SK-N-SH (cell line): ENCODE measurements around the gene CDH4. TPM values are rescaled to one million over a fixed set of nuclear protein-coding genes. Genes with fewer than 3 reads are reported as not detected.

Experiments used
- CTCF ChIA-PET: fragments of 300-600, 350-600 bp; formaldehyde crosslinking; extraction: SDS; loops from one replicate; lab custom pipeline; 2021; lab: Yijun Ruan, JAX
- POLR2A ChIA-PET: fragments of 350-600 bp; sonication (Branson Sonifier 250); formaldehyde crosslinking; extraction: SDS; loops from one replicate; lab custom pipeline; 2020; ENCODE audit warnings: antibody characterized with exemption, inconsistent platforms; lab: Yijun Ruan, JAX
- DNase-seq: peaks from one replicate; pipeline ENCODE4 v3.0.0; 2012
- H2AFZ ChIP-seq: fragments of 200-600 bp; sonication (generic); 2 replicates; pipeline ENCODE4 v1.8.1; 2016; ENCODE audit warnings: antibody characterized with exemption, mild to moderate bottlenecking, low read depth
- H3F3A ChIP-seq: fragments of 200-600 bp; sonication (generic); replicated peaks from 2 replicates; pipeline ENCODE3; 2016; ENCODE audit warnings: antibody characterized with exemption, mild to moderate bottlenecking; ENCODE audit not compliant: insufficient read depth
- H3K27ac ChIP-seq, 2 experiments: fragments of 200-500 bp in 1 of 2; fragments of 200-600 bp in 1 of 2; sonication (Bioruptor generic) in 1 of 2; sonication (generic), shearing (Covaris generic) in 1 of 2; 2 replicates each; pipeline versions ENCODE4 v1.5.1 to v1.6.1; 2014 to 2016; ENCODE audit warnings: low read depth in 2 of 2, inconsistent platforms in 1 of 2, low read length in 1 of 2, mild to moderate bottlenecking in 1 of 2, mixed read lengths in 1 of 2
- H3K27me3 ChIP-seq: fragments of 200-600 bp; sonication (generic), shearing (Covaris generic); 2 replicates; pipeline ENCODE4 v1.6.1; 2016; ENCODE audit warnings: mixed run types; ENCODE audit not compliant: insufficient read depth
- H3K36me3 ChIP-seq, 2 experiments: fragments of 200-500 bp in 1 of 2; fragments of 200-600 bp in 1 of 2; sonication (Bioruptor generic) in 1 of 2; sonication (generic) in 1 of 2; replicated peaks in 1 of 2; 2 replicates each; pipeline versions ENCODE3 to v1.5.1; 2014 to 2016; ENCODE audit warnings: low read length in 1 of 2, mild to moderate bottlenecking in 1 of 2; ENCODE audit not compliant: insufficient read depth in 2 of 2, control insufficient read depth in 1 of 2
- H3K4me1 ChIP-seq, 2 experiments: fragments of 200-500 bp in 1 of 2; fragments of 200-600 bp in 1 of 2; sonication (Bioruptor generic) in 1 of 2; sonication (generic), shearing (Covaris generic) in 1 of 2; 2 replicates each; pipeline versions ENCODE4 v1.5.1 to v1.6.1; 2014 to 2016; ENCODE audit warnings: low read depth in 1 of 2, low read length in 1 of 2, mixed run types in 1 of 2; ENCODE audit not compliant: insufficient read depth in 2 of 2, control insufficient read depth in 1 of 2
- H3K4me2 ChIP-seq: fragments of 200-600 bp; sonication (generic), shearing (Covaris generic); 2 replicates; pipeline ENCODE4 v1.6.1; 2017; ENCODE audit warnings: mixed run types
- H3K4me3 ChIP-seq, 2 experiments: fragments of 200-500 bp in 1 of 2; fragments of 200-600 bp in 1 of 2; sonication (Bioruptor generic) in 1 of 2; sonication (generic), shearing (Covaris generic) in 1 of 2; 2 replicates each; pipeline versions ENCODE4 v1.5.1 to v1.8.1; 2014 to 2016; ENCODE audit warnings: low read depth in 2 of 2, inconsistent platforms in 1 of 2, low read length in 1 of 2, mild to moderate bottlenecking in 1 of 2, mixed read lengths in 1 of 2, moderate library complexity in 1 of 2
- H3K79me2 ChIP-seq: fragments of 200-600 bp; sonication (generic); 2 replicates; pipeline ENCODE4 v1.8.1; 2017; ENCODE audit warnings: mild to moderate bottlenecking; ENCODE audit not compliant: insufficient read depth
- H3K9ac ChIP-seq: fragments of 200-600 bp; sonication (generic); 2 replicates; pipeline ENCODE4 v1.6.1; 2017; ENCODE audit warnings: mixed run types
- H3K9me2 ChIP-seq: fragments of 200-600 bp; sonication (generic); 2 replicates; pipeline ENCODE4 v1.6.1; 2017; ENCODE audit warnings: mixed run types
- H3K9me3 ChIP-seq: fragments of 200-600 bp; sonication (generic); 2 replicates; pipeline ENCODE4 v1.6.1; 2017; ENCODE audit warnings: mixed run types, mild to moderate bottlenecking, moderate library complexity
- H4K20me1 ChIP-seq: fragments of 200-600 bp; sonication (generic); 2 replicates; pipeline ENCODE4 v1.6.1; 2017; ENCODE audit warnings: mild to moderate bottlenecking, mixed run types; ENCODE audit not compliant: insufficient read depth
- EZH2phosphoT487 ChIP-seq: fragments of 200-600 bp; sonication (generic); IDR thresholded peaks from 2 replicates; pipeline ENCODE4 v1.6.1; 2017; ENCODE audit warnings: low read depth, mixed run types, mild to moderate bottlenecking, antibody characterized with exemption, moderate library complexity, borderline replicate concordance
- FOSL2 ChIP-seq: IDR thresholded peaks from 2 replicates; pipeline ENCODE4 v1.4.0; 2012; ENCODE audit warnings: low read depth, mild to moderate bottlenecking, moderate library complexity, borderline replicate concordance
- MXI1 ChIP-seq: IDR thresholded peaks from 2 replicates; pipeline ENCODE4 v1.6.1; 2012; ENCODE audit warnings: mild to moderate bottlenecking, low read depth, low read length, improper control_type of control experiment
- NFIC ChIP-seq: IDR thresholded peaks from 2 replicates; pipeline ENCODE4 v1.4.0; 2012; ENCODE audit warnings: borderline replicate concordance
- SMC3 ChIP-seq: IDR thresholded peaks from 2 replicates; pipeline ENCODE4 v1.6.1; 2012; ENCODE audit warnings: low read depth, low read length, improper control_type of control experiment
- TAF1 ChIP-seq: IDR thresholded peaks from 2 replicates; pipeline ENCODE4 v1.6.1; 2012; ENCODE audit warnings: low read depth, mild to moderate bottlenecking, low read length, moderate library complexity, borderline replicate concordance
- TEAD4 ChIP-seq: IDR thresholded peaks from 2 replicates; pipeline ENCODE4 v1.4.0; 2012; ENCODE audit warnings: mild to moderate bottlenecking, borderline replicate concordance; ENCODE audit not compliant: insufficient read depth
- WGBS: methylation state at CpG from one replicate; pipeline ENCODE4 v1.1.6; 2017; ENCODE audit warnings: low lambda C conversion rate; 5-methylcytosine and 5-hydroxymethylcytosine counted together
- polyA plus RNA-seq, 3 experiments: library from polyadenylated mRNA; depleted of rRNA; stranded (reverse); fragments of >200 nt; gene quantifications; 2 replicates each; pipeline ENCODE4 v1.2.3, GENCODE V29; 2012
- TF ChIP-seq, protein P1 (sequence below): IDR thresholded peaks from 2 replicates; pipeline ENCODE4; 2012
- TF ChIP-seq, protein P2 (sequence below): fragments of 150-350 bp; IDR thresholded peaks from 2 replicates; pipeline ENCODE4 v1.6.1; 2017; ENCODE audit warnings: antibody characterized with exemption, low read length, low read depth, borderline replicate concordance
- TF ChIP-seq, protein P3 (sequence below): IDR thresholded peaks from 2 replicates; pipeline ENCODE4 v1.4.0; 2012; ENCODE audit warnings: low read depth, borderline replicate concordance

CDH4 gene
- polyA plus RNA-seq, 1 of the 3 experiments (the other 2 are of a cell fraction): not detected

DNA sequence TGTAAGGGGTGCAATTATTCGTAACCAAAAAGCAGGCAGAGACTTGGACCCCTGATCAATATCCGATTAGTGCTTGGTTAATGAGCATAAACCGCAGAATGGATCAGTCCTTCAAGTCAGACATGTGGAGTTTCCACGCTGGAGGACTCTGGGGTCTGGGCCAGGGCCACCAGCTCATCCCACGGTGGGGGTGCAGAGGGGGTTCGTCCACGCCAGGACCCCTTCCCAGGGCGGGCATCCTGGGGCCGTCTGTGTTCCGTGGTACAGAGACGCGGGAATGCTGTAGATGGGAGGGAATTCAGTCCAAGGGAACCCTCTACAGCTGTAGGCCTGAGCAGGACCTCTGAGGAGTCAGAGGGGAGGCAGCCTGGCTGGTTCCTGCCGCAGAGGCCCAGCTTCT is 615.9 kb downstream of the CDH4 start (continued):
- TF ChIP-seq, protein P1, sequence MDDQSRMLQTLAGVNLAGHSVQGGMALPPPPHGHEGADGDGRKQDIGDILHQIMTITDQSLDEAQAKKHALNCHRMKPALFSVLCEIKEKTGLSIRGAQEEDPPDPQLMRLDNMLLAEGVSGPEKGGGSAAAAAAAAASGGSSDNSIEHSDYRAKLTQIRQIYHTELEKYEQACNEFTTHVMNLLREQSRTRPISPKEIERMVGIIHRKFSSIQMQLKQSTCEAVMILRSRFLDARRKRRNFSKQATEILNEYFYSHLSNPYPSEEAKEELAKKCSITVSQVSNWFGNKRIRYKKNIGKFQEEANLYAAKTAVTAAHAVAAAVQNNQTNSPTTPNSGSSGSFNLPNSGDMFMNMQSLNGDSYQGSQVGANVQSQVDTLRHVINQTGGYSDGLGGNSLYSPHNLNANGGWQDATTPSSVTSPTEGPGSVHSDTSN: no peak
- TF ChIP-seq TAF1: no peak
- TF ChIP-seq, all 33 proteins: peak for 0

DNA sequence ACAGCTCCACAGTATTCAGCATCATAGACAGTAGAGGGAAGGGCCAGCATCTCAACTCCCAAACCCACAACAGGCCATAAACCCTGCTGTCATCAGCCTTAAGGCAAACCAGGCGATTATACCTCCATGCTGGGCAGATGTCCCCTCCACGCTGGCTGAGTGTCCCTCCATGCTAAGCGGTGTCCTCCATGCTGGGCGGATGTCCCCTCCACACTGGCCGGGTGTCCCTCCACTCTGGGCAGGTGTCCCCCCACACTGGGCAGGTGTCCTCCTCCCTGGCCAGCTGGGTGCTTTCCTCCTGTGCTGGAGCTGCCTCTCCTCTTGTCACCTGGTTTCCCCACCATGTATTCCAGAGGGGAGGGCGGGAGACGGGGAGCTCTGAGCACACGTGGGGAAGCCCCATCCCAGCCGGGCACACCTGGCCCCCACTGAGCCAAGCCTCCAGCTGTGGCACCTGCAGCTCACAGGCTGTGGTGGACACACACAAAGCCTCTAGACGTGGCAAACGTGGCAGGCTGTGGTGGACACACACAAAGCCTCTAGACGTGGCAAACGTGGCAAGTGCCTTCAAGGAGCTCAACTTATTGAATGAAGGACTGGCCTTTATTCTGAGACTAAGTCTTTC is 616.5 kb downstream of the CDH4 start:
- Histone ChIP-seq H3K4me1 (no peaks in the 10 kb centered on the region), H3K9me3 (0 out of 2 replicates have a peak, but pooled peaks cover 4% of the 10 kb centered on the region), H3K27me3 (no peaks in the 10 kb centered on the region), H2AFZ (no peak overlapping the region), H3K79me2 (no peaks in the 10 kb centered on the region), H3K27ac (no peak overlapping the region), H3F3A (no peaks in the 10 kb centered on the region), H3K4me2 (no peak overlapping the region), H3K9ac (no peak overlapping the region), H3K9me2 (no peaks in the 10 kb centered on the region), H4K20me1 (no peaks in the 10 kb centered on the region), H3K36me3 (no peaks in the 10 kb centered on the region), H3K4me3 (no peak overlapping the region)
- CTCF ChIA-PET: interaction anchor here (1.1 to 2.2 kb wide), 2 partner anchors 18 to 28 kb away, joined by 6 read pairs; no protein-coding TSS in a partner anchor
- no peak for TF ChIP-seq EZH2phosphoT487
- TF ChIP-seq, protein P2, sequence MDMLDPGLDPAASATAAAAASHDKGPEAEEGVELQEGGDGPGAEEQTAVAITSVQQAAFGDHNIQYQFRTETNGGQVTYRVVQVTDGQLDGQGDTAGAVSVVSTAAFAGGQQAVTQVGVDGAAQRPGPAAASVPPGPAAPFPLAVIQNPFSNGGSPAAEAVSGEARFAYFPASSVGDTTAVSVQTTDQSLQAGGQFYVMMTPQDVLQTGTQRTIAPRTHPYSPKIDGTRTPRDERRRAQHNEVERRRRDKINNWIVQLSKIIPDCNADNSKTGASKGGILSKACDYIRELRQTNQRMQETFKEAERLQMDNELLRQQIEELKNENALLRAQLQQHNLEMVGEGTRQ: no peak
- TF ChIP-seq, protein P3, sequence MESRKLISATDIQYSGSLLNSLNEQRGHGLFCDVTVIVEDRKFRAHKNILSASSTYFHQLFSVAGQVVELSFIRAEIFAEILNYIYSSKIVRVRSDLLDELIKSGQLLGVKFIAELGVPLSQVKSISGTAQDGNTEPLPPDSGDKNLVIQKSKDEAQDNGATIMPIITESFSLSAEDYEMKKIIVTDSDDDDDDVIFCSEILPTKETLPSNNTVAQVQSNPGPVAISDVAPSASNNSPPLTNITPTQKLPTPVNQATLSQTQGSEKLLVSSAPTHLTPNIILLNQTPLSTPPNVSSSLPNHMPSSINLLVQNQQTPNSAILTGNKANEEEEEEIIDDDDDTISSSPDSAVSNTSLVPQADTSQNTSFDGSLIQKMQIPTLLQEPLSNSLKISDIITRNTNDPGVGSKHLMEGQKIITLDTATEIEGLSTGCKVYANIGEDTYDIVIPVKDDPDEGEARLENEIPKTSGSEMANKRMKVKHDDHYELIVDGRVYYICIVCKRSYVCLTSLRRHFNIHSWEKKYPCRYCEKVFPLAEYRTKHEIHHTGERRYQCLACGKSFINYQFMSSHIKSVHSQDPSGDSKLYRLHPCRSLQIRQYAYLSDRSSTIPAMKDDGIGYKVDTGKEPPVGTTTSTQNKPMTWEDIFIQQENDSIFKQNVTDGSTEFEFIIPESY: no peak
- TF ChIP-seq SMC3: no peak
- TF ChIP-seq NFIC: no peak
- TF ChIP-seq FOSL2: no peak
- TF ChIP-seq MXI1: no peak
- no peak for TF ChIP-seq TEAD4
- no peak for DNase-seq
- WGBS: 39% methylated on average over 12 of the region's 13 CpGs
- POLR2A ChIA-PET: no interaction called here
